GM19351 (cell line): ENCODE measurements around the gene ARHGAP15.

ENCODE experiments used
- ATAC-seq: cut with Tn5 transposase; IDR thresholded peaks from one replicate; pipeline ENCODE4 v1.9.1; 2021; ENCODE audit warnings: mild to moderate bottlenecking, moderate library complexity; ENCODE audit not compliant: unreplicated experiment

The ARHGAP15 gene

GRCh38 chr2:143333168-143333791 lies 204.1 kb downstream of the ARHGAP15 start:
- ATAC-seq = no peak

- ATAC-seq = no peak
Measured at GRCh38 chr2:143333847-143334246, 204.6 kb downstream of the ARHGAP15 start.

GRCh38 chr2:143334837-143335236 lies 205.6 kb downstream of the ARHGAP15 start:
- ATAC-seq = no peak

GRCh38 chr2:143336719-143337210 lies 207.5 kb downstream of the ARHGAP15 start:
- ATAC-seq = no peak

GRCh38 chr2:143341478-143341877 lies 212.3 kb downstream of the ARHGAP15 start:
- no peak for ATAC-seq

GRCh38 chr2:143344780-143345179 lies 215.6 kb downstream of the ARHGAP15 start:
- no peak for ATAC-seq

GRCh38 chr2:143345887-143346787 lies 216.9 kb downstream of the ARHGAP15 start:
- ATAC-seq = no peak

GRCh38 chr2:143347271-143347695 lies 218.1 kb downstream of the ARHGAP15 start:
- no peak for ATAC-seq

- ATAC-seq = no peak
Measured at GRCh38 chr2:143347901-143348414, 218.7 kb downstream of the ARHGAP15 start.

GRCh38 chr2:143354050-143354750 lies 225.0 kb downstream of the ARHGAP15 start:
- no peak for ATAC-seq

GRCh38 chr2:143355870-143356269 lies 226.7 kb downstream of the ARHGAP15 start:
- no peak for ATAC-seq

GRCh38 chr2:143356336-143356735 lies 227.1 kb downstream of the ARHGAP15 start:
- ATAC-seq = no peak

GRCh38 chr2:143356736-143357446 lies 227.7 kb downstream of the ARHGAP15 start:
- ATAC-seq = no peak

GRCh38 chr2:143357966-143358365 lies 228.7 kb downstream of the ARHGAP15 start:
- ATAC-seq = no peak

GRCh38 chr2:143361346-143361745 lies 232.1 kb downstream of the ARHGAP15 start:
- no peak for ATAC-seq

GRCh38 chr2:143371616-143372015 lies 242.4 kb downstream of the ARHGAP15 start:
- ATAC-seq = no peak

GRCh38 chr2:143375384-143375880 lies 246.2 kb downstream of the ARHGAP15 start:
- no peak for ATAC-seq

- no peak for ATAC-seq
Measured at GRCh38 chr2:143378996-143379395, 249.8 kb downstream of the ARHGAP15 start.

GRCh38 chr2:143379955-143380354 lies 250.7 kb downstream of the ARHGAP15 start:
- ATAC-seq = no peak

GRCh38 chr2:143382573-143382972 lies 253.4 kb downstream of the ARHGAP15 start:
- no peak for ATAC-seq
